Endodermal cell (in vitro differentiated cells): ENCODE measurements around the gene STX8. TPM values are rescaled to one million over a fixed set of nuclear protein-coding genes. Genes with fewer than 3 reads are reported as not detected.

ENCODE experiments used
- DNase-seq: peaks from one replicate; pipeline ENCODE4 v3.0.0-alpha.2; 2017
- H3K27ac ChIP-seq: 2 replicates; pipeline ENCODE4 v1.5.1; 2013; ENCODE audit warnings: mild to moderate bottlenecking, low read depth, low read length, moderate library complexity
- H3K27me3 ChIP-seq: 2 replicates; pipeline ENCODE4 v1.6.1; 2013; ENCODE audit warnings: mild to moderate bottlenecking, low read length, moderate library complexity; ENCODE audit not compliant: insufficient read depth, control insufficient read depth, poor library complexity, severe bottlenecking
- H3K36me3 ChIP-seq: 2 replicates; pipeline ENCODE4 v1.7.0; 2013; ENCODE audit warnings: mild to moderate bottlenecking, low read length, moderate library complexity; ENCODE audit not compliant: control insufficient read depth, insufficient read depth
- H3K4me1 ChIP-seq: one replicate; pipeline ENCODE4 v1.7.0; 2013; ENCODE audit warnings: low read length; ENCODE audit not compliant: control insufficient read depth, insufficient read depth
- H3K4me3 ChIP-seq: 2 replicates; pipeline ENCODE4 v1.5.1; 2013; ENCODE audit warnings: mild to moderate bottlenecking, low read length, moderate library complexity
- H3K9ac ChIP-seq: 2 replicates; pipeline ENCODE4 v1.6.1; 2013; ENCODE audit warnings: mild to moderate bottlenecking, low read length, moderate library complexity; ENCODE audit not compliant: poor library complexity, severe bottlenecking; ENCODE audit errors: extremely low read depth
- H3K9me3 ChIP-seq: 2 replicates; pipeline ENCODE4 v1.6.1; 2013; ENCODE audit warnings: mild to moderate bottlenecking, low read length, moderate library complexity; ENCODE audit not compliant: control insufficient read depth
- H3K27ac Mint-ChIP-seq: 2 replicates; pipeline ENCODE4 v1.8.0; 2020; ENCODE audit warnings: mixed read lengths
- H3K27me3 Mint-ChIP-seq: 2 replicates; pipeline ENCODE4 v1.8.0; 2021; ENCODE audit warnings: mild to moderate bottlenecking, mixed read lengths; ENCODE audit not compliant: insufficient read depth
- H3K36me3 Mint-ChIP-seq: 2 replicates; pipeline ENCODE4 v1.8.0; 2020; ENCODE audit warnings: low read depth, mixed read lengths
- H3K4me1 Mint-ChIP-seq: 2 replicates; pipeline ENCODE4 v1.8.0; 2020; ENCODE audit warnings: mixed read lengths
- H3K4me3 Mint-ChIP-seq: 2 replicates; pipeline ENCODE4 v1.8.0; 2020; ENCODE audit warnings: mild to moderate bottlenecking, moderate library complexity, mixed read lengths
- H3K9me3 Mint-ChIP-seq: 2 replicates; pipeline ENCODE4 v1.8.0; 2020; ENCODE audit warnings: mild to moderate bottlenecking, mixed read lengths
- CTCF ChIP-seq: fragments of 200-600 bp; sonication (generic); conservative IDR thresholded peaks from 2 replicates; pipeline ENCODE4 v1.5.0; 2021; ENCODE audit warnings: antibody characterized with exemption, mild to moderate bottlenecking
- WGBS, 2 experiments: methylation state at CpG; one replicate each; pipeline versions ENCODE4 v1.1.5 to v1.1.7; 2013; ENCODE audit warnings: missing lambda C conversion rate in 2 of 2, mixed read lengths in 1 of 2; ENCODE audit not compliant: insufficient coverage in 1 of 2, insufficient read length in 1 of 2; 5-methylcytosine and 5-hydroxymethylcytosine counted together
- total RNA-seq, 2 donors: library from RNA; stranded (reverse); fragmentation: NEBNext Ultra II Directional in 1 of 2; extraction: Animal tissue kit (Norgen Biotek cat#: 25700) in 1 of 2; gene quantifications; 2 replicates in 1 of 2; 3 replicates in 1 of 2; pipeline ENCODE4 v1.2.1, GENCODE V29; 2021

STX8 gene
- total RNA-seq, 2 donors from 2014 or later = 82.5 to 98.2 TPM

GRCh38 chr17:9361188-9361955 is 214.2 kb downstream of the STX8 start:
- Histone ChIP-seq H3K9me3 (no peaks in the 10 kb centered on the region), H3K4me1 (no peaks in the 10 kb centered on the region), H3K4me3 (no peak overlapping the region), H3K36me3 (no peaks in the 10 kb centered on the region), H3K27ac (no peak overlapping the region), H3K9ac (no peak overlapping the region), H3K27me3 (no peaks in the 10 kb centered on the region)
- 94% methylated on average over 6 to 7 of the region's 7 CpGs for WGBS, 2 experiments
- Mint-ChIP-seq H3K27ac (no peak overlapping the region), H3K27me3 (no peaks in the 10 kb centered on the region), H3K4me3 (no peak overlapping the region), H3K9me3 (no peaks in the 10 kb centered on the region), H3K36me3 (no peaks in the 10 kb centered on the region), H3K4me1 (peaks cover 16% of the 10 kb centered on the region)
- no peak for TF ChIP-seq CTCF
- no peak for DNase-seq

GRCh38 chr17:9360677-9361081 is 214.9 kb downstream of the STX8 start:
- Histone ChIP-seq H3K27me3 (no peaks in the 10 kb centered on the region), H3K4me1 (no peaks in the 10 kb centered on the region), H3K27ac (no peak overlapping the region), H3K9me3 (no peaks in the 10 kb centered on the region), H3K4me3 (no peak overlapping the region), H3K9ac (no peak overlapping the region), H3K36me3 (no peaks in the 10 kb centered on the region)
- H3K36me3 Mint-ChIP-seq = no peaks in the 10 kb centered on the region
- no peak for TF ChIP-seq CTCF
- DNase-seq = no peak
- peaks cover 16% of the 10 kb centered on the region for H3K4me1 Mint-ChIP-seq
- no peaks in the 10 kb centered on the region for H3K27me3 Mint-ChIP-seq
- H3K9me3 Mint-ChIP-seq = no peaks in the 10 kb centered on the region
- no peak overlapping the region for H3K4me3 Mint-ChIP-seq
- 74 to 77% methylated on average over 13 of the region's 13 CpGs for whole genome bisulfite sequencing, 2 experiments
- H3K27ac Mint-ChIP-seq = no peak overlapping the region

GRCh38 chr17:9356488-9356911 is 219.1 kb downstream of the STX8 start:
- Histone ChIP-seq H3K4me1 (no peaks in the 10 kb centered on the region), H3K4me3 (no peak overlapping the region), H3K27ac (no peak overlapping the region), H3K36me3 (no peaks in the 10 kb centered on the region), H3K9ac (no peak overlapping the region), H3K27me3 (no peaks in the 10 kb centered on the region), H3K9me3 (no peaks in the 10 kb centered on the region)
- peaks cover 2% of the 10 kb centered on the region for H3K36me3 Mint-ChIP-seq
- H3K27ac Mint-ChIP-seq = no peak overlapping the region
- no peak for DNase-seq
- H3K4me3 Mint-ChIP-seq = no peak overlapping the region
- TF ChIP-seq CTCF = no peak
- peaks cover 7% of the 10 kb centered on the region for H3K4me1 Mint-ChIP-seq
- WGBS, 2 experiments = 81 to 84% methylated on average over 3 of the region's 3 CpGs
- peaks cover 2% of the 10 kb centered on the region for H3K9me3 Mint-ChIP-seq
- no peaks in the 10 kb centered on the region for H3K27me3 Mint-ChIP-seq
